Keratinocyte (primary cell): ENCODE measurements around the gene SYK. TPM values are rescaled to one million over a fixed set of nuclear protein-coding genes. Genes with fewer than 3 reads are reported as not detected.

Experiments
- DNase-seq: peaks from one replicate; pipeline ENCODE4 v3.0.0-alpha.2; 2011; ENCODE audit warnings: low read depth, missing footprints, low spot score
- FAIRE-seq: peaks from 2 replicates; lab custom pipeline; 2011; peaks lifted over from hg19 to GRCh38; lab: Jason Lieb, UNC
- H2AFZ ChIP-seq: 2 replicates; pipeline ENCODE4 v1.6.0; 2012; ENCODE audit warnings: low read length, control low read depth, inconsistent platforms; ENCODE audit not compliant: control insufficient read depth
- H3K27ac ChIP-seq: 2 replicates; pipeline ENCODE4 v1.5.1; 2011; ENCODE audit warnings: low read length; ENCODE audit not compliant: control insufficient read depth, insufficient read depth
- H3K27me3 ChIP-seq: 3 replicates; pipeline ENCODE4 v1.6.0; 2011; ENCODE audit warnings: low read length; ENCODE audit not compliant: control insufficient read depth, insufficient read depth; ENCODE audit errors: extremely low read depth
- H3K36me3 ChIP-seq, 2 experiments: 2 replicates in 1 of 2; 3 replicates in 1 of 2; pipeline ENCODE4 v1.5.1; 2011; ENCODE audit warnings: low read length in 2 of 2, mild to moderate bottlenecking in 1 of 2; ENCODE audit not compliant: control insufficient read depth in 2 of 2, insufficient read depth in 2 of 2; ENCODE audit errors: extremely low read depth in 1 of 2
- H3K4me1 ChIP-seq: 3 replicates; pipeline ENCODE4 v1.5.1; 2011; ENCODE audit warnings: low read length; ENCODE audit not compliant: control insufficient read depth, insufficient read depth; ENCODE audit errors: extremely low read depth
- H3K4me2 ChIP-seq: 3 replicates; pipeline ENCODE4 v1.6.0; 2011; ENCODE audit warnings: low read depth, low read length; ENCODE audit not compliant: control insufficient read depth, insufficient read depth; ENCODE audit errors: extremely low read depth
- H3K4me3 ChIP-seq, 3 experiments: fragments of 200-600 bp in 1 of 3; sonication (generic) in 1 of 3; 2 replicates in 2 of 3; 3 replicates in 1 of 3; pipeline ENCODE4 v1.5.1; 2011 to 2016; ENCODE audit warnings: low read length in 3 of 3, mild to moderate bottlenecking in 3 of 3, control low read depth in 2 of 3, inconsistent platforms in 1 of 3, low read depth in 1 of 3, mixed read lengths in 1 of 3, mixed run types in 1 of 3, moderate library complexity in 1 of 3; ENCODE audit not compliant: control insufficient read depth in 2 of 3, insufficient read depth in 2 of 3; ENCODE audit errors: extremely low read depth in 1 of 3
- H3K79me2 ChIP-seq: 2 replicates; pipeline ENCODE4 v1.6.0; 2012; ENCODE audit warnings: low read length; ENCODE audit not compliant: control insufficient read depth, insufficient read depth
- H3K9ac ChIP-seq: 3 replicates; pipeline ENCODE4 v1.6.0; 2011; ENCODE audit warnings: low read length; ENCODE audit not compliant: control insufficient read depth, insufficient read depth; ENCODE audit errors: extremely low read depth
- H3K9me1 ChIP-seq: 3 replicates; pipeline ENCODE4 v1.6.0; 2011; ENCODE audit warnings: low read length; ENCODE audit not compliant: control insufficient read depth, insufficient read depth; ENCODE audit errors: extremely low read depth
- H3K9me3 ChIP-seq: 2 replicates; pipeline ENCODE4 v1.5.1; 2012; ENCODE audit warnings: low read depth, low read length; ENCODE audit not compliant: control insufficient read depth
- H4K20me1 ChIP-seq: 3 replicates; pipeline ENCODE4 v1.6.0; 2011; ENCODE audit warnings: low read length; ENCODE audit not compliant: control insufficient read depth, insufficient read depth; ENCODE audit errors: extremely low read depth
- CTCF ChIP-seq, 3 experiments: IDR thresholded peaks in 1 of 3; conservative IDR thresholded peaks in 1 of 3; optimal IDR thresholded peaks in 1 of 3; 2 replicates in 2 of 3; 3 replicates in 1 of 3; pipeline versions ENCODE3 to v1.5.1; 2011; ENCODE audit warnings: low read length in 3 of 3, mild to moderate bottlenecking in 3 of 3, moderate library complexity in 2 of 3, control low read depth in 1 of 3, inconsistent platforms in 1 of 3; ENCODE audit not compliant: insufficient read depth in 2 of 3; ENCODE audit errors: extremely low read depth in 1 of 3
- EZH2 ChIP-seq: IDR thresholded peaks from one replicate; pipeline ENCODE4 v1.6.1; 2012; ENCODE audit warnings: inconsistent platforms, mild to moderate bottlenecking, low read length, moderate library complexity
- dilution Hi-C: fragments of 300-500 bp; cut with MboI; formaldehyde crosslinking; loops from one replicate; pipeline ENCODE4 v1.7.0; 2020; ENCODE audit warnings: low sequenced_read_pairs; ENCODE audit not compliant: extremely low pct_ligation_motif_present
- polyA plus RNA-seq, 5 experiments: library from polyadenylated mRNA; depleted of rRNA in 3 of 5; stranded (reverse) in 3 of 5; stranded (forward) in 1 of 5; unstranded in 1 of 5; fragments of >200 nt; gene quantifications; 1 replicate in 1 of 5; 2 replicates in 3 of 5; 3 replicates in 1 of 5; pipeline versions ENCODE4 v1.2.1 to v1.2.3, GENCODE V29; 2011 to 2012; ENCODE audit warnings: missing spikeins in 2 of 5, low read depth in 1 of 5, low replicate concordance in 1 of 5

SYK gene
- polyA plus RNA-seq, 1 donor (not counting 4 experiments of a cell fraction or from before 2014, with no cell fraction given) = 2.0 TPM

DNA sequence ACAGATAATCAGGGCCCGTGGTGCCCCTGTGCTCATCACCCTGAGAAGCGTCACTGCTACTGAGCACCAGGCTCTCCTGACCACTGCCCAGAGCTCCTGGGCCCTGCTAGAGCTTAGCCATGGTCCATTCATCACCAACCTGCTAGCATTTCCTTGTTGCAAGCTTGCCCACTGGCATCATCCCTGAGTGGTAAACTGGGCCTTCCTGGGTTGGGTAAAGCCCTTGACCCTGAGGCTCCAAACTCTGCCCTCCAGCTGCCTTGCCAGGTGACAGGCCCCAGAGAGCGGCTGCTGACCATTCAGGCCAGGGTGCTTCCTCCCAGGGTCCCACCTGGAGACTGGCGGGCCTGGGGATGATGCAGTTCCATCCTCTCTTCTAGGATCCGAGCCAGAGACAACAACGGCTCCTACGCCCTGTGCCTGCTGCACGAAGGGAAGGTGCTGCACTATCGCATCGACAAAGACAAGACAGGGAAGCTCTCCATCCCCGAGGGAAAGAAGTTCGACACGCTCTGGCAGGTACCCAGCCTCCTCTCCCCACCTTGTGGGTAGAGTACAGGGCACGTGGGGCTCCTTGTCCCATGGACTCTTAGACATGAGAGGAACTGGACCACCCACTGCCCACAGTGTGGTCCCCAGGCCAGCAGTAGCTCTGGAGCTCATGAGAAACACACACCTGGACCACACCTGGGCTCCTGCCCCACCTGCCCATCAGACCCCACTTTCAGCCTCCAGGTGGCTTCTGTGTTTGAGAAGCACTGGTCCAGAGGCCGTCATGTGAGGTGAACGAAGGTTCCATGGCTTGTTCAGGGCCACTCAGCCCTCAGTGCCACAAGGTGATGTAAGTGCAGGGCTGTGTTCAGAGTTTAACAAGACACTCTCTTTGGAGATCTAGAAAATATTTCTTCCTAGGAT, 60.5 kb downstream of the SYK start:
- Histone ChIP-seq H3K9ac (no peak overlapping the region), H2AFZ (no peak overlapping the region), H3K27ac (no peak overlapping the region), H3K9me1 (no peaks in the 10 kb centered on the region), H3K4me1 (no peaks in the 10 kb centered on the region), H3K79me2 (no peaks in the 10 kb centered on the region), H3K4me2 (no peak overlapping the region), H3K27me3 (no peaks in the 10 kb centered on the region), H3K36me3 (peaks cover 0 to 4% of the 10 kb centered on the region in 2 experiments), H3K9me3 (no peaks in the 10 kb centered on the region), H4K20me1 (no peaks in the 10 kb centered on the region), H3K4me3 (no peak overlapping the region)
- dilution Hi-C loops = no loop called here
- no peak for FAIRE-seq
- TF ChIP-seq EZH2 (no peak), CTCF (optimal IDR thresholded peaks at IDR 0.05 in 1 of 3, IDR thresholded peaks at IDR 0.05 in 1 of 3, conservative IDR thresholded peaks at IDR 0.05 in 1 of 3; ENCODE audit: extremely low read depth in 1 of 3, insufficient read depth in 2 of 3, low read length in 3 of 3) (no peak)
- DNase-seq = no peak

- H3K27me3 ChIP-seq = no peaks in the 10 kb centered on the region
- dilution Hi-C loops = no loop called here
- no peak overlapping the region for H3K4me2 ChIP-seq
- no peaks in the 10 kb centered on the region for H3K9me3 ChIP-seq
- FAIRE-seq (no peak), DNase-seq (no peak)
- no peak overlapping the region for H3K27ac ChIP-seq
- H3K4me1 ChIP-seq = no peaks in the 10 kb centered on the region
- H3K36me3 ChIP-seq = peaks cover 0 to 4% of the 10 kb centered on the region in 2 experiments
- H4K20me1 ChIP-seq = no peaks in the 10 kb centered on the region
- no peak overlapping the region for H2AFZ ChIP-seq
- H3K4me3 ChIP-seq = no peak overlapping the region
- H3K9ac ChIP-seq = no peak overlapping the region
- H3K79me2 ChIP-seq = no peaks in the 10 kb centered on the region
- no peak for TF ChIP-seq CTCF (optimal IDR thresholded peaks at IDR 0.05 in 1 of 3, IDR thresholded peaks at IDR 0.05 in 1 of 3, conservative IDR thresholded peaks at IDR 0.05 in 1 of 3; ENCODE audit: extremely low read depth in 1 of 3, insufficient read depth in 2 of 3, low read length in 3 of 3)
- no peak for TF ChIP-seq EZH2
- H3K9me1 ChIP-seq = no peaks in the 10 kb centered on the region
Observed at GRCh38 chr9:90864779-90865178, 63.2 kb downstream of the SYK start.
